Body of pancreas (tissue), 4 donors: Measurements from ENCODE around the gene MAGED1. TPM values are rescaled to one million over a fixed set of nuclear protein-coding genes. Genes with fewer than 3 reads are reported as not detected.
"Not testable (repeated sequence)": the region's sequence is repeated elsewhere in the genome, so short reads cannot be mapped to it uniquely, and the experiment has no call there.

Experiments
- ATAC-seq: fragments of 150-250 bp; one replicate; pipeline ENCODE4 v1.9.1; 2016
- DNase-seq, 4 donors: peaks; one replicate each; pipeline ENCODE4 v3.0.0-alpha.2; 2019
- H3K27ac ChIP-seq, 4 donors: fragments of 200-600 bp; sonication (generic); 1 replicate in 3 of 4; 2 replicates in 1 of 4; pipeline versions ENCODE4 v1.5.1 to v1.6.1; 2016 to 2019; ENCODE audit warnings: mild to moderate bottlenecking in 1 of 4, mixed read lengths in 1 of 4, moderate library complexity in 1 of 4
- H3K27me3 ChIP-seq, 2 donors: fragments of 200-600 bp; sonication (generic); one replicate each; pipeline ENCODE4 v1.6.0; 2016; ENCODE audit warnings: mild to moderate bottlenecking in 1 of 2
- H3K36me3 ChIP-seq, 2 donors: fragments of 200-600 bp; sonication (generic); replicated peaks in 1 of 2; 2 replicates each; pipeline ENCODE4 v1.5.1; 2016; ENCODE audit warnings: low read depth in 2 of 2; ENCODE audit not compliant: insufficient read depth in 1 of 2
- H3K4me1 ChIP-seq: fragments of 200-600 bp; sonication (generic); one replicate; pipeline ENCODE4 v1.6.0; 2016
- H3K4me3 ChIP-seq, 2 donors: fragments of 200-600 bp; sonication (generic); 1 replicate in 1 of 2; 2 replicates in 1 of 2; pipeline ENCODE4 v1.5.1; 2016 to 2019
- H3K9me3 ChIP-seq, 3 donors: fragments of 200-600 bp; sonication (generic); 1 replicate in 2 of 3; 2 replicates in 1 of 3; pipeline ENCODE4 v1.5.1; 2016
- CTCF ChIP-seq, 7 experiments: fragments of 450-650 bp in 4 of 7; fragments of 200-600 bp in 3 of 7; sonication (generic) in 3 of 7; IDR thresholded peaks; one replicate each; pipeline ENCODE4 v1.5.1; 2016 to 2019; ENCODE audit warnings: antibody characterized with exemption in 7 of 7
- POLR2A ChIP-seq, 3 donors: fragments of 450-650 bp; IDR thresholded peaks; one replicate each; pipeline ENCODE4 v1.6.1; 2016; ENCODE audit warnings: antibody characterized with exemption in 3 of 3, mild to moderate bottlenecking in 2 of 3
- WGBS, 2 donors: methylation state at CpG; one replicate each; pipeline ENCODE4 v1.1.5; 2017; 5-methylcytosine and 5-hydroxymethylcytosine counted together
- intact Hi-C: fragments of 100-400 bp; cut with DNase I; formaldehyde crosslinking; loops from one replicate; pipeline ENCODE4 v1.15.1; 2023
- total RNA-seq, 2 donors: library from RNA; depleted of rRNA; stranded (reverse); fragments of >200 nt; gene quantifications; one replicate each; pipeline ENCODE4 v1.1.0, GENCODE V29; 2016

MAGED1 gene
- total RNA-seq, 2 donors from 2014 or later: 45.7 to 53.1 TPM

GRCh38 chrX:51902510-51903050, 9.2 kb downstream of the MAGED1 start:
- H3K27ac ChIP-seq: no peak overlapping the region
- H3K4me1 ChIP-seq: no peaks in the 10 kb centered on the region
- H3K4me3 ChIP-seq: no peak overlapping the region
- TF ChIP-seq CTCF (IDR thresholded peaks at IDR 0.05): no peak
- no peak for TF ChIP-seq POLR2A (IDR thresholded peaks at IDR 0.05)
- H3K36me3 ChIP-seq: no peaks in the 10 kb centered on the region
- DNase-seq: no peak
- no peaks in the 10 kb centered on the region for H3K27me3 ChIP-seq
- H3K9me3 ChIP-seq: no peaks in the 10 kb centered on the region
- 86 to 94% methylated on average over 5 of the region's 5 CpGs for WGBS, 2 donors
- ATAC-seq: no peak
- intact Hi-C loops: no loop called here

GRCh38 chrX:51905152-51905551, 11.7 kb downstream of the MAGED1 start:
- DNase-seq, H3K4me1 ChIP-seq, intact Hi-C loops, H3K4me3 ChIP-seq, H3K9me3 ChIP-seq, H3K27me3 ChIP-seq, H3K36me3 ChIP-seq, H3K27ac ChIP-seq, ATAC-seq: not testable (repeated sequence)
- WGBS, 2 donors: 95 to 100% methylated on average over 2 to 3 of the region's 3 CpGs

GRCh38 chrX:51905711-51906110, 12.3 kb downstream of the MAGED1 start:
- H3K27me3 ChIP-seq: no peaks in the 10 kb centered on the region
- intact Hi-C loops: no loop called here
- no peak overlapping the region for H3K27ac ChIP-seq
- ATAC-seq (no peak), DNase-seq (no peak)
- H3K36me3 ChIP-seq: no peaks in the 10 kb centered on the region
- WGBS, 2 donors: 83 to 90% methylated on average over 3 of the region's 3 CpGs
- TF ChIP-seq CTCF (IDR thresholded peaks at IDR 0.05) (no peak), POLR2A (IDR thresholded peaks at IDR 0.05) (no peak)
- H3K4me3 ChIP-seq: no peak overlapping the region
- H3K9me3 ChIP-seq: no peaks in the 10 kb centered on the region
- H3K4me1 ChIP-seq: no peaks in the 10 kb centered on the region

GRCh38 chrX:51917604-51918003, 24.2 kb downstream of the MAGED1 start:
- no peaks in the 10 kb centered on the region for H3K36me3 ChIP-seq
- no peak for DNase-seq
- intact Hi-C loops: no loop called here
- H3K9me3 ChIP-seq: no peaks in the 10 kb centered on the region
- H3K4me3 ChIP-seq: no peak overlapping the region
- H3K27ac ChIP-seq: no peak overlapping the region
- no peaks in the 10 kb centered on the region for H3K27me3 ChIP-seq
- no peak for ATAC-seq
- no peaks in the 10 kb centered on the region for H3K4me1 ChIP-seq
- TF ChIP-seq POLR2A (IDR thresholded peaks at IDR 0.05): no peak
- no peak for TF ChIP-seq CTCF (IDR thresholded peaks at IDR 0.05)
- WGBS, 2 donors: 47 to 60% methylated on average over 2 of the region's 2 CpGs

- Histone ChIP-seq H3K36me3 (no peaks in the 10 kb centered on the region), H3K27ac (no peak overlapping the region), H3K4me1 (no peaks in the 10 kb centered on the region), H3K9me3 (no peaks in the 10 kb centered on the region), H3K27me3 (no peaks in the 10 kb centered on the region), H3K4me3 (no peak overlapping the region)
- ATAC-seq: no peak
- no peak for TF ChIP-seq CTCF (IDR thresholded peaks at IDR 0.05)
- no peak for TF ChIP-seq POLR2A (IDR thresholded peaks at IDR 0.05)
- WGBS, 2 donors: 45 to 71% methylated on average over 1 of the region's 1 CpG
- intact Hi-C loops: no loop called here
- DNase-seq: no peak
These were observed 29.1 kb downstream of the MAGED1 start for GRCh38 chrX:51922561-51922960.
